ENCODE data around the gene GATA6. TPM values are rescaled to one million over a fixed set of nuclear protein-coding genes. Genes with fewer than 3 reads are reported as not detected.

The GATA6 gene
- total and polyA plus RNA-seq, 9 donors: 1.3 to 7.0 (median 1.6) TPM

- no peaks in the 10 kb centered on the region for H3K4me1 ChIP-seq (ENCODE audit: control insufficient read depth, insufficient read depth, low read length)
- peaks cover 13% of the 10 kb centered on the region for H3K27me3 ChIP-seq (ENCODE audit: control insufficient read depth, insufficient read depth, low read length)
- whole genome bisulfite sequencing (ENCODE audit: insufficient coverage): 0% methylated on average over 1 of the region's 3 CpGs
- H3K27ac ChIP-seq (ENCODE audit: low read length): no peak overlapping the region
- H3K9me3 ChIP-seq (replicated peaks; ENCODE audit: control insufficient read depth, low read depth, low read length): no peaks in the 10 kb centered on the region
- H3K36me3 ChIP-seq (ENCODE audit: control insufficient read depth, insufficient read depth, low read length): no peaks in the 10 kb centered on the region
- no peak for DNase-seq
- H3K4me3 ChIP-seq (ENCODE audit: low read length): no peak overlapping the region
Measured at GRCh38 chr18:22203536-22204213, 34.3 kb downstream of the GATA6 start.

GRCh38 chr18:22204214-22204536 lies 34.8 kb downstream of the GATA6 start:
- peaks cover 12% of the 10 kb centered on the region for H3K27me3 ChIP-seq (ENCODE audit: control insufficient read depth, insufficient read depth, low read length)
- no peak for DNase-seq
- 80% methylated on average over 1 of the region's 1 CpG for WGBS (ENCODE audit: insufficient coverage)
- no peak overlapping the region for H3K4me3 ChIP-seq (ENCODE audit: low read length)
- no peaks in the 10 kb centered on the region for H3K36me3 ChIP-seq (ENCODE audit: control insufficient read depth, insufficient read depth, low read length)
- no peak overlapping the region for H3K27ac ChIP-seq (ENCODE audit: low read length)
- H3K9me3 ChIP-seq (replicated peaks; ENCODE audit: control insufficient read depth, low read depth, low read length): no peaks in the 10 kb centered on the region
- H3K4me1 ChIP-seq (ENCODE audit: control insufficient read depth, insufficient read depth, low read length): no peaks in the 10 kb centered on the region

GRCh38 chr18:22204996-22205395 lies 35.6 kb downstream of the GATA6 start:
- DNase-seq: no peak
- no peaks in the 10 kb centered on the region for H3K9me3 ChIP-seq (replicated peaks; ENCODE audit: control insufficient read depth, low read depth, low read length)
- no CpG with 5 or more reads among the region's 6 CpGs for WGBS (ENCODE audit: insufficient coverage)
- no peaks in the 10 kb centered on the region for H3K4me1 ChIP-seq (ENCODE audit: control insufficient read depth, insufficient read depth, low read length)
- peaks cover 11% of the 10 kb centered on the region for H3K27me3 ChIP-seq (ENCODE audit: control insufficient read depth, insufficient read depth, low read length)
- no peak overlapping the region for H3K27ac ChIP-seq (ENCODE audit: low read length)
- H3K36me3 ChIP-seq (ENCODE audit: control insufficient read depth, insufficient read depth, low read length): no peaks in the 10 kb centered on the region
- no peak overlapping the region for H3K4me3 ChIP-seq (ENCODE audit: low read length)

- Histone ChIP-seq H3K27ac (ENCODE audit: low read length) (no peak overlapping the region), H3K4me3 (ENCODE audit: low read length) (no peak overlapping the region), H3K4me1 (ENCODE audit: control insufficient read depth, insufficient read depth, low read length) (no peaks in the 10 kb centered on the region), H3K9me3 (replicated peaks; ENCODE audit: control insufficient read depth, low read depth, low read length) (no peaks in the 10 kb centered on the region), H3K27me3 (ENCODE audit: control insufficient read depth, insufficient read depth, low read length) (peaks cover 7% of the 10 kb centered on the region), H3K36me3 (ENCODE audit: control insufficient read depth, insufficient read depth, low read length) (no peaks in the 10 kb centered on the region)
- peak; percentile 34 for DNase-seq
- 73% methylated on average over 3 of the region's 5 CpGs for WGBS (ENCODE audit: insufficient coverage)
Measured at GRCh38 chr18:22207021-22207758, 37.8 kb downstream of the GATA6 start.

GRCh38 chr18:22210311-22210754 lies 40.9 kb downstream of the GATA6 start:
- WGBS (ENCODE audit: insufficient coverage): 100% methylated on average over 1 of the region's 4 CpGs
- H3K4me1 ChIP-seq (ENCODE audit: control insufficient read depth, insufficient read depth, low read length): no peaks in the 10 kb centered on the region
- H3K27ac ChIP-seq (ENCODE audit: low read length): no peak overlapping the region

GRCh38 chr18:22211657-22212056 lies 42.3 kb downstream of the GATA6 start:
- no peak overlapping the region for H3K4me3 ChIP-seq (ENCODE audit: low read length)
- no peaks in the 10 kb centered on the region for H3K27me3 ChIP-seq (ENCODE audit: control insufficient read depth, insufficient read depth, low read length)
- no peaks in the 10 kb centered on the region for H3K36me3 ChIP-seq (ENCODE audit: control insufficient read depth, insufficient read depth, low read length)
- no peak for DNase-seq
- WGBS (ENCODE audit: insufficient coverage): no CpG with 5 or more reads among the region's 2 CpGs
- no peaks in the 10 kb centered on the region for H3K9me3 ChIP-seq (replicated peaks; ENCODE audit: control insufficient read depth, low read depth, low read length)
- H3K27ac ChIP-seq (ENCODE audit: low read length): no peak overlapping the region
- H3K4me1 ChIP-seq (ENCODE audit: control insufficient read depth, insufficient read depth, low read length): no peaks in the 10 kb centered on the region

More at GRCh38 chr18:22210311-22210754, 40.9 kb downstream of the GATA6 start:
- no peak for DNase-seq
- Histone ChIP-seq H3K36me3 (ENCODE audit: control insufficient read depth, insufficient read depth, low read length) (no peaks in the 10 kb centered on the region), H3K27me3 (ENCODE audit: control insufficient read depth, insufficient read depth, low read length) (peaks cover 2% of the 10 kb centered on the region), H3K9me3 (replicated peaks; ENCODE audit: control insufficient read depth, low read depth, low read length) (no peaks in the 10 kb centered on the region), H3K4me3 (ENCODE audit: low read length) (no peak overlapping the region)

- no peak overlapping the region for H3K27ac ChIP-seq (ENCODE audit: low read length)
- 64% methylated on average over 3 of the region's 6 CpGs for WGBS (ENCODE audit: insufficient coverage)
- H3K27me3 ChIP-seq (ENCODE audit: control insufficient read depth, insufficient read depth, low read length): no peaks in the 10 kb centered on the region
- H3K9me3 ChIP-seq (replicated peaks; ENCODE audit: control insufficient read depth, low read depth, low read length): no peaks in the 10 kb centered on the region
- peak; percentile 27 for DNase-seq
- H3K4me3 ChIP-seq (ENCODE audit: low read length): no peak overlapping the region
- H3K36me3 ChIP-seq (ENCODE audit: control insufficient read depth, insufficient read depth, low read length): no peaks in the 10 kb centered on the region
- no peaks in the 10 kb centered on the region for H3K4me1 ChIP-seq (ENCODE audit: control insufficient read depth, insufficient read depth, low read length)
Measured at GRCh38 chr18:22213333-22213973, 44.1 kb downstream of the GATA6 start.

GRCh38 chr18:22214731-22215528 lies 45.5 kb downstream of the GATA6 start:
- Histone ChIP-seq H3K4me3 (ENCODE audit: low read length) (no peak overlapping the region), H3K27ac (ENCODE audit: low read length) (no peak overlapping the region), H3K36me3 (ENCODE audit: control insufficient read depth, insufficient read depth, low read length) (no peaks in the 10 kb centered on the region), H3K4me1 (ENCODE audit: control insufficient read depth, insufficient read depth, low read length) (no peaks in the 10 kb centered on the region), H3K27me3 (ENCODE audit: control insufficient read depth, insufficient read depth, low read length) (no peaks in the 10 kb centered on the region), H3K9me3 (replicated peaks; ENCODE audit: control insufficient read depth, low read depth, low read length) (no peaks in the 10 kb centered on the region)
- peak; percentile 20 for DNase-seq
- 100% methylated on average over 7 of the region's 13 CpGs for WGBS (ENCODE audit: insufficient coverage)

GRCh38 chr18:22218835-22219234 lies 49.4 kb downstream of the GATA6 start:
- 83% methylated on average over 1 of the region's 5 CpGs for WGBS (ENCODE audit: insufficient coverage)
- no peaks in the 10 kb centered on the region for H3K27me3 ChIP-seq (ENCODE audit: control insufficient read depth, insufficient read depth, low read length)
- no peak overlapping the region for H3K4me3 ChIP-seq (ENCODE audit: low read length)
- H3K4me1 ChIP-seq (ENCODE audit: control insufficient read depth, insufficient read depth, low read length): no peaks in the 10 kb centered on the region
- H3K36me3 ChIP-seq (ENCODE audit: control insufficient read depth, insufficient read depth, low read length): no peaks in the 10 kb centered on the region
- no peaks in the 10 kb centered on the region for H3K9me3 ChIP-seq (replicated peaks; ENCODE audit: control insufficient read depth, low read depth, low read length)
- no peak for DNase-seq
- H3K27ac ChIP-seq (ENCODE audit: low read length): no peak overlapping the region

Data from muscle of leg (tissue), 11 donors.